NCI-H345 treated with DMSO at 0.1 percent for 48 hours (cell line): ENCODE results near the gene TRAF3.
"Not testable (repeated sequence)": the region's sequence is repeated elsewhere in the genome, so short reads cannot be mapped to it uniquely, and the experiment has no call there.

Experiments used
- DNase-seq: peaks from one replicate; lab custom pipeline; 2025; ENCODE audit not compliant: unreplicated experiment; lab: John Stamatoyannopoulos, UW

The TRAF3 gene

GRCh38 chr14:102751088-102751487 lies 26.2 kb upstream of the TRAF3 start:
- no peak for DNase-seq

GRCh38 chr14:102752239-102752847 lies 24.9 kb upstream of the TRAF3 start:
- DNase-seq, result no peak

- no peak for DNase-seq
Observed at GRCh38 chr14:102754370-102755262, 22.6 kb upstream of the TRAF3 start.

GRCh38 chr14:102757646-102758045 lies 19.6 kb upstream of the TRAF3 start:
- no peak for DNase-seq

GRCh38 chr14:102758087-102758486 lies 19.2 kb upstream of the TRAF3 start:
- DNase-seq, result no peak

- DNase-seq, result no peak
Observed at GRCh38 chr14:102759456-102760187, 17.6 kb upstream of the TRAF3 start.

GRCh38 chr14:102760496-102761193 lies 16.6 kb upstream of the TRAF3 start:
- DNase-seq, result no peak

- DNase-seq, result no peak
Observed at GRCh38 chr14:102761206-102761605, 16.0 kb upstream of the TRAF3 start.

GRCh38 chr14:102764220-102764671 lies 13.0 kb upstream of the TRAF3 start:
- DNase-seq, result no peak

- DNase-seq, result not testable (repeated sequence)
Observed at GRCh38 chr14:102765770-102766169, 11.5 kb upstream of the TRAF3 start.

- no peak for DNase-seq
Observed at GRCh38 chr14:102768223-102769048, 8.8 kb upstream of the TRAF3 start.

GRCh38 chr14:102769049-102769327 lies 8.3 kb upstream of the TRAF3 start:
- DNase-seq, result no peak

GRCh38 chr14:102770147-102771123 lies 6.8 kb upstream of the TRAF3 start:
- no peak for DNase-seq

GRCh38 chr14:102771144-102771543 lies 6.1 kb upstream of the TRAF3 start:
- no peak for DNase-seq

GRCh38 chr14:102772781-102773570 lies 4.3 kb upstream of the TRAF3 start:
- DNase-seq, result no peak

- DNase-seq, result peak; percentile 31
Observed at GRCh38 chr14:102774391-102775153, 2.7 kb upstream of the TRAF3 start.

GRCh38 chr14:102775855-102776760 lies 1.1 kb upstream of the TRAF3 start:
- DNase-seq, result no peak
